GM12878 (cell line): ENCODE results near the gene LGALS3BP.

Experiments used
- KDM1A ChIP-seq: fragments of 200-600 bp; sonication (generic); IDR thresholded peaks from 2 replicates; pipeline ENCODE4 v1.6.1; 2016; ENCODE audit warnings: borderline replicate concordance
- POLR2A ChIP-seq: IDR thresholded peaks from 2 replicates; pipeline ENCODE4 v1.6.1; 2011; ENCODE audit warnings: low read depth, mild to moderate bottlenecking, low read length
- SIN3A ChIP-seq: IDR thresholded peaks from 2 replicates; pipeline ENCODE4 v1.6.1; 2012; ENCODE audit warnings: low read depth, low read length, improper control_type of control experiment
- YY1 ChIP-seq: IDR thresholded peaks from 2 replicates; pipeline ENCODE4 v1.6.1; 2011; ENCODE audit warnings: low read depth, mild to moderate bottlenecking, low read length
- ZNF274 ChIP-seq: IDR thresholded peaks from one replicate; pipeline ENCODE4 v1.8.0; 2011; ENCODE audit not compliant: insufficient read length, insufficient read depth
- TF ChIP-seq, protein P1 (sequence below): fragments of 450-650 bp; IDR thresholded peaks from 2 replicates; pipeline ENCODE4 v1.6.1; 2017; ENCODE audit warnings: mild to moderate bottlenecking, moderate library complexity
- TF ChIP-seq, protein P2 (sequence below), 3 experiments: IDR thresholded peaks in 2 of 3; conservative IDR thresholded peaks in 1 of 3; 2 replicates each; pipeline ENCODE4 v1.5.1; 2011; ENCODE audit warnings: low read depth in 3 of 3, low read length in 3 of 3, mild to moderate bottlenecking in 3 of 3, control low read depth in 2 of 3, moderate library complexity in 2 of 3, inconsistent platforms in 1 of 3, mixed read lengths in 1 of 3; ENCODE audit not compliant: control insufficient read depth in 2 of 3, insufficient read depth in 1 of 3; ENCODE audit errors: extremely low read depth in 1 of 3

- TF ChIP-seq POLR2A = no peak
- TF ChIP-seq SIN3A = no peak
- TF ChIP-seq YY1 = no peak
- TF ChIP-seq, protein P1, sequence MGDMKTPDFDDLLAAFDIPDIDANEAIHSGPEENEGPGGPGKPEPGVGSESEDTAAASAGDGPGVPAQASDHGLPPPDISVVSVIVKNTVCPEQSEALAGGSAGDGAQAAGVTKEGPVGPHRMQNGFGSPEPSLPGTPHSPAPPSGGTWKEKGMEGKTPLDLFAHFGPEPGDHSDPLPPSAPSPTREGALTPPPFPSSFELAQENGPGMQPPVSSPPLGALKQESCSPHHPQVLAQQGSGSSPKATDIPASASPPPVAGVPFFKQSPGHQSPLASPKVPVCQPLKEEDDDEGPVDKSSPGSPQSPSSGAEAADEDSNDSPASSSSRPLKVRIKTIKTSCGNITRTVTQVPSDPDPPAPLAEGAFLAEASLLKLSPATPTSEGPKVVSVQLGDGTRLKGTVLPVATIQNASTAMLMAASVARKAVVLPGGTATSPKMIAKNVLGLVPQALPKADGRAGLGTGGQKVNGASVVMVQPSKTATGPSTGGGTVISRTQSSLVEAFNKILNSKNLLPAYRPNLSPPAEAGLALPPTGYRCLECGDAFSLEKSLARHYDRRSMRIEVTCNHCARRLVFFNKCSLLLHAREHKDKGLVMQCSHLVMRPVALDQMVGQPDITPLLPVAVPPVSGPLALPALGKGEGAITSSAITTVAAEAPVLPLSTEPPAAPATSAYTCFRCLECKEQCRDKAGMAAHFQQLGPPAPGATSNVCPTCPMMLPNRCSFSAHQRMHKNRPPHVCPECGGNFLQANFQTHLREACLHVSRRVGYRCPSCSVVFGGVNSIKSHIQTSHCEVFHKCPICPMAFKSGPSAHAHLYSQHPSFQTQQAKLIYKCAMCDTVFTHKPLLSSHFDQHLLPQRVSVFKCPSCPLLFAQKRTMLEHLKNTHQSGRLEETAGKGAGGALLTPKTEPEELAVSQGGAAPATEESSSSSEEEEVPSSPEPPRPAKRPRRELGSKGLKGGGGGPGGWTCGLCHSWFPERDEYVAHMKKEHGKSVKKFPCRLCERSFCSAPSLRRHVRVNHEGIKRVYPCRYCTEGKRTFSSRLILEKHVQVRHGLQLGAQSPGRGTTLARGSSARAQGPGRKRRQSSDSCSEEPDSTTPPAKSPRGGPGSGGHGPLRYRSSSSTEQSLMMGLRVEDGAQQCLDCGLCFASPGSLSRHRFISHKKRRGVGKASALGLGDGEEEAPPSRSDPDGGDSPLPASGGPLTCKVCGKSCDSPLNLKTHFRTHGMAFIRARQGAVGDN = no peak
- no peak for TF ChIP-seq KDM1A
- TF ChIP-seq, protein P2, sequence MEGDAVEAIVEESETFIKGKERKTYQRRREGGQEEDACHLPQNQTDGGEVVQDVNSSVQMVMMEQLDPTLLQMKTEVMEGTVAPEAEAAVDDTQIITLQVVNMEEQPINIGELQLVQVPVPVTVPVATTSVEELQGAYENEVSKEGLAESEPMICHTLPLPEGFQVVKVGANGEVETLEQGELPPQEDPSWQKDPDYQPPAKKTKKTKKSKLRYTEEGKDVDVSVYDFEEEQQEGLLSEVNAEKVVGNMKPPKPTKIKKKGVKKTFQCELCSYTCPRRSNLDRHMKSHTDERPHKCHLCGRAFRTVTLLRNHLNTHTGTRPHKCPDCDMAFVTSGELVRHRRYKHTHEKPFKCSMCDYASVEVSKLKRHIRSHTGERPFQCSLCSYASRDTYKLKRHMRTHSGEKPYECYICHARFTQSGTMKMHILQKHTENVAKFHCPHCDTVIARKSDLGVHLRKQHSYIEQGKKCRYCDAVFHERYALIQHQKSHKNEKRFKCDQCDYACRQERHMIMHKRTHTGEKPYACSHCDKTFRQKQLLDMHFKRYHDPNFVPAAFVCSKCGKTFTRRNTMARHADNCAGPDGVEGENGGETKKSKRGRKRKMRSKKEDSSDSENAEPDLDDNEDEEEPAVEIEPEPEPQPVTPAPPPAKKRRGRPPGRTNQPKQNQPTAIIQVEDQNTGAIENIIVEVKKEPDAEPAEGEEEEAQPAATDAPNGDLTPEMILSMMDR (IDR thresholded peaks at IDR 0.05 in 2 of 3, conservative IDR thresholded peaks at IDR 0.05 in 1 of 3; ENCODE audit: control insufficient read depth in 2 of 3, extremely low read depth in 1 of 3, insufficient read depth in 1 of 3, low read depth in 3 of 3, low read length in 3 of 3) = no peak
- TF ChIP-seq ZNF274 = no peak
Measured at GRCh38 chr17:78953356-78954350, 26.1 kb downstream of the LGALS3BP start.
